Neural cell (in vitro differentiated cells): Measurements from ENCODE around the gene UBE3B. TPM values are rescaled to one million over a fixed set of nuclear protein-coding genes. Genes with fewer than 3 reads are reported as not detected.

Source experiments
- H2AFZ ChIP-seq: fragments of 200-600, 300-800 bp; sonication (generic), shearing (Covaris generic); 2 replicates; pipeline ENCODE4 v1.6.0; 2014; ENCODE audit warnings: low read depth, mild to moderate bottlenecking, antibody characterized with exemption, low read length, moderate library complexity
- H3F3A ChIP-seq: fragments of 200-600 bp; shearing (Covaris generic); 2 replicates; pipeline ENCODE4 v1.6.1; 2016; ENCODE audit warnings: mild to moderate bottlenecking, moderate library complexity, mixed read lengths, antibody characterized with exemption, low read length; ENCODE audit not compliant: insufficient read depth, poor library complexity, severe bottlenecking
- H3K27ac ChIP-seq: fragments of 200-600, 300-800 bp; sonication (generic), shearing (Covaris generic); 2 replicates; pipeline ENCODE4 v1.5.1; 2014; ENCODE audit warnings: mild to moderate bottlenecking, low read length, moderate library complexity
- H3K27me3 ChIP-seq: fragments of 300-800, 200-600 bp; sonication (generic), shearing (Covaris generic); 2 replicates; pipeline ENCODE4 v1.6.0; 2014; ENCODE audit warnings: mild to moderate bottlenecking, low read depth, low read length, moderate library complexity; ENCODE audit not compliant: insufficient read depth
- H3K36me3 ChIP-seq: fragments of 300-800, 200-600 bp; sonication (generic), shearing (Covaris generic); 2 replicates; pipeline ENCODE4 v1.5.1; 2014; ENCODE audit warnings: mild to moderate bottlenecking, antibody characterized with exemption, low read length, moderate library complexity; ENCODE audit not compliant: insufficient read depth
- H3K4me2 ChIP-seq: fragments of 300-800, 200-600 bp; sonication (generic), shearing (Covaris generic); 2 replicates; pipeline ENCODE4 v1.6.0; 2014; ENCODE audit warnings: mild to moderate bottlenecking, low read length
- H3K4me3 ChIP-seq: fragments of 300-800, 200-600 bp; sonication (generic), shearing (Covaris generic); 2 replicates; pipeline ENCODE4 v1.5.1; 2014; ENCODE audit warnings: mild to moderate bottlenecking, low read length, moderate library complexity
- H3K79me2 ChIP-seq: fragments of 200-600 bp; shearing (Covaris generic); replicated peaks from 2 replicates; pipeline ENCODE4 v1.6.0; 2014; ENCODE audit warnings: mild to moderate bottlenecking, low read length, moderate library complexity; ENCODE audit not compliant: insufficient read depth
- H3K9ac ChIP-seq: fragments of 300-800, 200-600 bp; sonication (generic), shearing (Covaris generic); 2 replicates; pipeline ENCODE4 v1.6.1; 2016; ENCODE audit warnings: mild to moderate bottlenecking, low read length, mixed read lengths
- H3K9me2 ChIP-seq: fragments of 200-600 bp; shearing (Covaris generic); 2 replicates; pipeline ENCODE4 v1.6.1; 2016; ENCODE audit warnings: mild to moderate bottlenecking, low read length, mixed read lengths; ENCODE audit not compliant: insufficient read depth
- H3K9me3 ChIP-seq: fragments of 200-600, 300-800 bp; sonication (generic), shearing (Covaris generic); 2 replicates; pipeline ENCODE4 v1.6.1; 2016; ENCODE audit warnings: mild to moderate bottlenecking, mixed run types, low read length, moderate library complexity, mixed read lengths
- H4K20me1 ChIP-seq: fragments of 200-600 bp; shearing (Covaris generic); 2 replicates; pipeline ENCODE4 v1.6.1; 2016; ENCODE audit warnings: mild to moderate bottlenecking, mixed run types; ENCODE audit not compliant: insufficient read depth
- EP300 ChIP-seq: fragments of 450-650 bp; conservative IDR thresholded peaks from 2 replicates; pipeline ENCODE4 v1.6.1; 2014; ENCODE audit warnings: antibody characterized with exemption, mild to moderate bottlenecking, moderate library complexity; ENCODE audit not compliant: poor library complexity, severe bottlenecking
- EZH2 ChIP-seq: fragments of 200-600, 300-800 bp; shearing (Covaris generic), sonication (generic); IDR thresholded peaks from 2 replicates; pipeline ENCODE4 v1.6.1; 2014; ENCODE audit warnings: antibody characterized with exemption, low read length, borderline replicate concordance, mild to moderate bottlenecking; ENCODE audit not compliant: insufficient read depth, poor library complexity, severe bottlenecking
- MXI1 ChIP-seq: fragments of 450-650 bp; conservative IDR thresholded peaks from 2 replicates; pipeline ENCODE4 v1.6.1; 2014; ENCODE audit warnings: antibody characterized with exemption, mild to moderate bottlenecking; ENCODE audit not compliant: poor library complexity, severe bottlenecking
- POLR2AphosphoS5 ChIP-seq: IDR thresholded peaks from 2 replicates; pipeline ENCODE4 v1.6.1; 2012
- RAD21 ChIP-seq: fragments of 450-650 bp; conservative IDR thresholded peaks from 2 replicates; pipeline ENCODE4 v1.6.1; 2014; ENCODE audit warnings: antibody characterized with exemption, mild to moderate bottlenecking, moderate library complexity
- SMC3 ChIP-seq: fragments of 450-650 bp; conservative IDR thresholded peaks from 2 replicates; pipeline ENCODE4 v1.6.1; 2014; ENCODE audit warnings: antibody characterized with exemption, mild to moderate bottlenecking, moderate library complexity; ENCODE audit not compliant: poor library complexity
- TAF1 ChIP-seq: IDR thresholded peaks from 2 replicates; pipeline ENCODE4 v1.6.1; 2012; ENCODE audit warnings: low read depth
- polyA plus RNA-seq: library from polyadenylated mRNA; depleted of rRNA; stranded (reverse); fragments of >200 nt; gene quantifications from 2 replicates; pipeline ENCODE4 v1.2.3, GENCODE V29; 2014
- TF ChIP-seq, protein P1 (sequence below): IDR thresholded peaks from 2 replicates; pipeline ENCODE4 v1.6.1; 2012; ENCODE audit warnings: borderline replicate concordance
- TF ChIP-seq, protein P2 (sequence below): fragments of 450-650 bp; IDR thresholded peaks from 2 replicates; pipeline ENCODE4 v1.5.1; 2014; ENCODE audit warnings: antibody characterized with exemption, mild to moderate bottlenecking, moderate library complexity; ENCODE audit not compliant: poor library complexity, severe bottlenecking

UBE3B gene
- polyA plus RNA-seq, 1 donor from 2014 or later = 21.7 TPM

DNA sequence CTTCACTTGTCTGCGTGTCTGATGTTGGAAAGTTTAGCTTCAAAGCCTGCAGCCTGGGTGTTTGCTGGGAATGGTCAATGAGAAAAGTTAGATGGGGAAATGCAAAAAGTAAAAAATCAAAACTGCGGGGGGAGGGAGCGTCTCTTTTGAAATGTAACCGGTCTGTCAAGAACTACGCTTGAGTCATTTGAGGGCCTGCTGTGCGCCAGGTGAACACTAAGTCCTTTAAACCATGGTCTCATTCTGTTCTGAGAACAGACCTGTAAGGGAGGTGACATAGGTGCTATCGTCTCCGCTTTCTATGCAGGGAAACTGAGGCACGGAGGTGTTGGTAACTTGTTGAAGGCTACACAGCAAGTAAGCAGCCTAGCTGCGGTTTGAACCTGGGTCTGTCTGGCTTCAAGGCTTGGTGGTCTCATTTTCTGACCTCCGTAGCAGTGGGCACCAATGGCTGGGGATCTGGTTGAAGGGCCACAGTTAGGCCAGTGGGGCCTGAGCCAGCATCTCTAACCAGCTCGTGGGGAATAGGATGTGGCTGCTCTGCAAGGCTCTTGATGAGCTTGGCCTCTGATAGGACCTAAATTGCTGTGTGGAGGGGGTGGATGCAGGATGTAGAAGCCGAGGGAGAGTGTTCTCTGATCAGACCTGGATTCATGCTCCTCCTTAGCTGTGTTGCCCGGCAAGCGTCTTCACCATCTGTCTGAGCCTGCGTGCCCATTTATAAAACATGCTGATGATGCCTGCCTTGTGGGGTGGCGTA lies 41.8 kb upstream of the UBE3B start:
- no peak overlapping the region for H3K4me2 ChIP-seq
- H3K4me3 ChIP-seq = no peak overlapping the region
- H3K27ac ChIP-seq = no peak overlapping the region
- H3K9ac ChIP-seq = no peak overlapping the region
- TF ChIP-seq, protein P1, sequence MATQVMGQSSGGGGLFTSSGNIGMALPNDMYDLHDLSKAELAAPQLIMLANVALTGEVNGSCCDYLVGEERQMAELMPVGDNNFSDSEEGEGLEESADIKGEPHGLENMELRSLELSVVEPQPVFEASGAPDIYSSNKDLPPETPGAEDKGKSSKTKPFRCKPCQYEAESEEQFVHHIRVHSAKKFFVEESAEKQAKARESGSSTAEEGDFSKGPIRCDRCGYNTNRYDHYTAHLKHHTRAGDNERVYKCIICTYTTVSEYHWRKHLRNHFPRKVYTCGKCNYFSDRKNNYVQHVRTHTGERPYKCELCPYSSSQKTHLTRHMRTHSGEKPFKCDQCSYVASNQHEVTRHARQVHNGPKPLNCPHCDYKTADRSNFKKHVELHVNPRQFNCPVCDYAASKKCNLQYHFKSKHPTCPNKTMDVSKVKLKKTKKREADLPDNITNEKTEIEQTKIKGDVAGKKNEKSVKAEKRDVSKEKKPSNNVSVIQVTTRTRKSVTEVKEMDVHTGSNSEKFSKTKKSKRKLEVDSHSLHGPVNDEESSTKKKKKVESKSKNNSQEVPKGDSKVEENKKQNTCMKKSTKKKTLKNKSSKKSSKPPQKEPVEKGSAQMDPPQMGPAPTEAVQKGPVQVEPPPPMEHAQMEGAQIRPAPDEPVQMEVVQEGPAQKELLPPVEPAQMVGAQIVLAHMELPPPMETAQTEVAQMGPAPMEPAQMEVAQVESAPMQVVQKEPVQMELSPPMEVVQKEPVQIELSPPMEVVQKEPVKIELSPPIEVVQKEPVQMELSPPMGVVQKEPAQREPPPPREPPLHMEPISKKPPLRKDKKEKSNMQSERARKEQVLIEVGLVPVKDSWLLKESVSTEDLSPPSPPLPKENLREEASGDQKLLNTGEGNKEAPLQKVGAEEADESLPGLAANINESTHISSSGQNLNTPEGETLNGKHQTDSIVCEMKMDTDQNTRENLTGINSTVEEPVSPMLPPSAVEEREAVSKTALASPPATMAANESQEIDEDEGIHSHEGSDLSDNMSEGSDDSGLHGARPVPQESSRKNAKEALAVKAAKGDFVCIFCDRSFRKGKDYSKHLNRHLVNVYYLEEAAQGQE = no peak
- no peak for TF ChIP-seq EP300
- TF ChIP-seq TAF1 = no peak
- TF ChIP-seq, protein P2, sequence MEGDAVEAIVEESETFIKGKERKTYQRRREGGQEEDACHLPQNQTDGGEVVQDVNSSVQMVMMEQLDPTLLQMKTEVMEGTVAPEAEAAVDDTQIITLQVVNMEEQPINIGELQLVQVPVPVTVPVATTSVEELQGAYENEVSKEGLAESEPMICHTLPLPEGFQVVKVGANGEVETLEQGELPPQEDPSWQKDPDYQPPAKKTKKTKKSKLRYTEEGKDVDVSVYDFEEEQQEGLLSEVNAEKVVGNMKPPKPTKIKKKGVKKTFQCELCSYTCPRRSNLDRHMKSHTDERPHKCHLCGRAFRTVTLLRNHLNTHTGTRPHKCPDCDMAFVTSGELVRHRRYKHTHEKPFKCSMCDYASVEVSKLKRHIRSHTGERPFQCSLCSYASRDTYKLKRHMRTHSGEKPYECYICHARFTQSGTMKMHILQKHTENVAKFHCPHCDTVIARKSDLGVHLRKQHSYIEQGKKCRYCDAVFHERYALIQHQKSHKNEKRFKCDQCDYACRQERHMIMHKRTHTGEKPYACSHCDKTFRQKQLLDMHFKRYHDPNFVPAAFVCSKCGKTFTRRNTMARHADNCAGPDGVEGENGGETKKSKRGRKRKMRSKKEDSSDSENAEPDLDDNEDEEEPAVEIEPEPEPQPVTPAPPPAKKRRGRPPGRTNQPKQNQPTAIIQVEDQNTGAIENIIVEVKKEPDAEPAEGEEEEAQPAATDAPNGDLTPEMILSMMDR = no peak
- no peak for TF ChIP-seq RAD21
- TF ChIP-seq MXI1 = no peak
- no peak for TF ChIP-seq SMC3
- no peak for TF ChIP-seq POLR2AphosphoS5
- TF ChIP-seq EZH2 = no peak
- H3K9me2 ChIP-seq = no peaks in the 10 kb centered on the region
- H3K9me3 ChIP-seq = no peaks in the 10 kb centered on the region
- H3K36me3 ChIP-seq = no peaks in the 10 kb centered on the region
- peaks cover 7% of the 10 kb centered on the region for H3F3A ChIP-seq
- no peaks in the 10 kb centered on the region for H3K79me2 ChIP-seq
- no peak overlapping the region for H2AFZ ChIP-seq
- no peaks in the 10 kb centered on the region for H4K20me1 ChIP-seq
- H3K27me3 ChIP-seq = no peaks in the 10 kb centered on the region

DNA sequence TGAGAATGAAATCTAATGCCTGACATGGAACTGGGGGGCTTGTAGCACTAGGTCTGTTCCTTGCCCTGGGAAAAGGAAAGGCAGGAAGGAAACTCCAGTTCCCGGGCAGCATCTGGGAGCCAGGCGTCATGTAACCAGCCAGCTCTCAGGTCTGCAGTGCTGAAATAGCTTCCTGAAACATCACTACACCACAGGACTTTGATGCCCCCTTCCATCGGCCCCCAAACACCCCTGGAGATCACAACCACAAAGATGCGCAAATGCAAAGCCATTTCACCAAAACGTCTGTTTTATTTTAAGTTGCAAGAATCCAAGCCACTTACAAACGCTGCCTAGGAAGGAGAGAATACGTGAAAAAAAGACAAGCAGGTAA lies 41.3 kb upstream of the UBE3B start:
- H3K4me3 ChIP-seq = no peak overlapping the region
- H3K4me2 ChIP-seq = no peak overlapping the region
- no peak for TF ChIP-seq RAD21
- no peak for TF ChIP-seq EP300
- TF ChIP-seq TAF1 = no peak
- no peak for TF ChIP-seq SMC3
- TF ChIP-seq EZH2 = no peak
- no peak for TF ChIP-seq POLR2AphosphoS5
- TF ChIP-seq MXI1 = no peak
- TF ChIP-seq, protein P2 = no peak
- TF ChIP-seq, protein P1 = no peak

More for the DNA sequence above, 41.3 kb upstream of the UBE3B start:
- Histone ChIP-seq H3K9me2 (no peaks in the 10 kb centered on the region), H3K9ac (no peak overlapping the region), H3K9me3 (no peaks in the 10 kb centered on the region), H2AFZ (no peak overlapping the region), H3F3A (peaks cover 7% of the 10 kb centered on the region), H3K79me2 (no peaks in the 10 kb centered on the region), H4K20me1 (no peaks in the 10 kb centered on the region), H3K27me3 (no peaks in the 10 kb centered on the region), H3K27ac (no peak overlapping the region), H3K36me3 (no peaks in the 10 kb centered on the region)
